GM10266 (cell line): ENCODE data around the gene NHERF1.

Experiments used
- DNase-seq: peaks from one replicate; pipeline ENCODE4 v3.0.0; 2012; ENCODE audit errors: extremely low spot score
- CTCF ChIP-seq: IDR thresholded peaks from 2 replicates; pipeline ENCODE4 v1.5.1; 2012; ENCODE audit warnings: mild to moderate bottlenecking, low read depth; ENCODE audit not compliant: control insufficient read depth, insufficient read depth; ENCODE audit errors: missing control alignments

NHERF1 gene

DNA sequence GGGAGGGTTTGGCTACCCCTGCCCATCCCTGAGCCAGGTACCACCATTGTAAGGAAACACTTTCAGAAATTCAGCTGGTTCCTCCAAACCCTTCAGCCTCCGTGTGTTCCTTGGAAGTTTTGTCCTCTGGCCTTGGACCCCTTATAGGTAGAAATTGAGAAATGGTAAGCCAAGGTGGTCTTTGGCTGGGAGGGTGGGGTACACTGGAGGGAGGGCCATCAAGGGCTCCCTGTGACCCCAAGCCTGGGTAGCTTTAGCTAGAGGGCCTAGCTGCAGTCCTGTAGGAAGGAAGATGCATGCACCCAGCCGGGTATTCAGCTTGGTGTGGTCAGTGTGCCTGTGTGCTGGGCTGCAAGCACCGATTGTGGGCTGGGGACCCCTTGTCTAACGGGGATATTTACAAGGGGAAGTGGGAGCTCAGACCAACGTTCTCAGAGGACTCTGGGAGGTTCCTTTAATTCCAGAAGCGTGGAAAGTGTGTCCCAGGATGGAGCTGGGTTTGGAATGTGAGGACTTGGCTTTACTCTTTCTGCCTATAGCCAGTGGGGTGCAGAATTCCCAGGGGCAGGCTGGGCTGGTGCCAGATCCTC is 20.9 kb downstream of the NHERF1 start:
- TF ChIP-seq CTCF = no peak
- no peak for DNase-seq

GRCh38 chr17:74769856-74770497 is 21.5 kb downstream of the NHERF1 start:
- DNase-seq = no peak
- TF ChIP-seq CTCF = no peak

- DNase-seq = peak; percentile 71
- TF ChIP-seq CTCF = peak; percentile 93
These were observed 22.3 kb downstream of the NHERF1 start for GRCh38 chr17:74770498-74771318.

DNA sequence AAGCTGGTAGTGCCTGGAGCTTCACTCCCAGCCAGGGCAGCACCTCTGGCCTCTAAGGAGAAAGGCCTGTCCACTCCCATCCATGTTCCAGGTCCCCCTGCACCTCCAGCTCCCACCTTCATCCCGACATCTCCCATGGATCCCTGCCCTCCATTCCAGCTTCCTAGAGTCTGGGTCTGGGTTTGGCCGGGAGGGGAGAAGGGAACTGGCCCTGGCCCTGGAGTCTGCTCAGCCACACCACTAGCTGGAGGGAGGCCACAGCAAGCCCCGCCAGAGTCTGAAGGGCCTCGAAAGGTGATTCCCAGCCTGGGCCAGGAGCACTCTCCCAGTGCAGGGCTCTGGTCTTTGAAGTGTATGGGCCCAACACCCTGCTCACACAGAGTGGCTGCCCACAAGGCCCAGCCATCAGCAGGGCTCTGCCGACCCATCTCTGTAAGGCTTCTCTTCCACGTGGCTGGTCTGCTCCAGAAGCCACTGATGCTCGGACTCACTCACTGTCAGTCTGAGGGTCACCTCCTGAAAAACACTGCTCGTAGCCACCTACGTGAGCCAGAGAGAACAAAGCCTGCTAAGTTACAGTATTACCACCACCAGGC is 23.0 kb downstream of the NHERF1 start:
- DNase-seq = no peak
- TF ChIP-seq CTCF = no peak

DNA sequence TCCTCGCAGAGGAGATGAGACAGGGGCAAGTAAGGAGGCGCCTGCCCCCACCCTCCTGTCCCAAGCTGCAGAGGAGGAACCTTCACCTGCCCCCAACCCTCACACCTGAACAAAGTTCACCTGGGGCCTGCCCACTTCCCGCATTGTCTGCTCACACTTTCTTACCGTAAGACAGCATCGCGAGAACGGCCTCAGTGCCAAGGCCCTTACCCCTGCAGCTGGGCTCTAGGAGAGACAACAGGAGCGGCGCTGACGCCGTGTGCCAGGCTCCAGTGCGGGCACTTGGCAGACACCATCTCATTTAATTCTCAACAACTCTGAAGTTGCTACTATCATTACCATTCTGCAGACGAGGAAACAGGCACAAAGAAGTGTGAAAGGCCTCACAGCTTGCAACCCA is 23.6 kb downstream of the NHERF1 start:
- no peak for DNase-seq
- TF ChIP-seq CTCF = no peak

GRCh38 chr17:74773414-74773813 is 25.0 kb downstream of the NHERF1 start:
- DNase-seq = no peak
- TF ChIP-seq CTCF = no peak
